Subcutaneous adipose tissue (tissue), 4 donors: ENCODE results near the gene UPF1. TPM values are rescaled to one million over a fixed set of nuclear protein-coding genes. Genes with fewer than 3 reads are reported as not detected.

Source experiments
- CTCF ChIP-seq: fragments of 450-650 bp; IDR thresholded peaks from one replicate; pipeline ENCODE4 v1.5.1; 2016; ENCODE audit warnings: low read depth, mild to moderate bottlenecking, control low read depth, antibody characterized with exemption, moderate library complexity
- total RNA-seq, 4 donors: library from RNA; depleted of rRNA; stranded (reverse); fragments of >200 nt; gene quantifications; one replicate each; pipeline ENCODE4 v1.1.0, GENCODE V29; 2016

Gene UPF1
- total RNA-seq, 4 donors from 2014 or later: 39.8 to 115 (median 68.3) TPM

GRCh38 chr19:18802354-18802753, 29.4 kb upstream of the UPF1 start:
- no peak for TF ChIP-seq CTCF

- no peak for TF ChIP-seq CTCF
These were observed 28.1 kb upstream of the UPF1 start for GRCh38 chr19:18803550-18804138.

- no peak for TF ChIP-seq CTCF
These were observed 27.6 kb upstream of the UPF1 start for GRCh38 chr19:18804139-18804601.

- no peak for TF ChIP-seq CTCF
These were observed 27.1 kb upstream of the UPF1 start for GRCh38 chr19:18804643-18805042.

- no peak for TF ChIP-seq CTCF
These were observed 23.9 kb upstream of the UPF1 start for GRCh38 chr19:18807861-18808331.

GRCh38 chr19:18809149-18809868, 22.4 kb upstream of the UPF1 start:
- TF ChIP-seq CTCF: no peak

GRCh38 chr19:18814063-18814462, 17.7 kb upstream of the UPF1 start:
- TF ChIP-seq CTCF: no peak
